ENCODE results near the gene BSN. TPM values are rescaled to one million over a fixed set of nuclear protein-coding genes. Genes with fewer than 3 reads are reported as not detected.
A peak's percentile ranks its signal among the peaks of the same experiment; 100 is the strongest.

BSN gene
- total RNA-seq, 2 experiments from 2014 or later: 0.09 TPM

GRCh38 chr3:49607105-49607591 is 52.9 kb downstream of the BSN start:
- Mint-ChIP-seq H3K4me1 (ENCODE audit: low read depth) (peaks cover 18% of the 10 kb centered on the region), H3K27me3 (no peaks in the 10 kb centered on the region), H3K36me3 (ENCODE audit: low read depth) (no peaks in the 10 kb centered on the region), H3K9me3 (peaks cover under 1% of the 10 kb centered on the region), H3K4me3 (no peak overlapping the region), H3K27ac (no peak overlapping the region)
- TF ChIP-seq CTCF (IDR thresholded peaks at IDR 0.05): no peak
- intact Hi-C loops (cut with micrococcal nuclease): no loop called here
- ATAC-seq (no peak), DNase-seq (no peak)
- ChIA-PET POLR2A (interaction anchor here (0.6 kb wide), 1 partner anchor 545 kb away, joined by 3 read pairs; no protein-coding TSS in a partner anchor), CTCF (no interaction called here)

DNA sequence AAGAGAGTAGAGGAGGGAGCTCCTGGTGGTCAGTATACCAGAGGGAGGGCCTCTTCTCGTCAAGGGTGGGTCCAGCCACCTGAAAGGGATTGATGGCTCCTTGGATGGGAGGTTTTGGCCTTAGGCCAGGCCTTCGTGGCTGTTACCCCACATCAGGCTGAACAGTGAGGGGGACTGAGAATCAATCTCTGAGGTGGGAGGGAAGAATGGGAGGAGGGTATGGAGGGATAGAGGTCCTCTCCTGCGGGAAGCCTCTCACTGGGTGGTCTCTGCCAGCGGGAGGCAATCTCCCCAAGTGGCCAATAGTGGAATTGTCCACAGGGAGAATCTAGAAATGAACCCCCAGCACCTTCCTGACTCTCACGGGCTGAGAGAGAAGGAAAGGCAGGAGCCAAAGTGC is 53.5 kb downstream of the BSN start:
- intact Hi-C loops (cut with micrococcal nuclease): no loop called here
- no peak overlapping the region for H3K27ac Mint-ChIP-seq
- no peaks in the 10 kb centered on the region for H3K36me3 Mint-ChIP-seq (ENCODE audit: low read depth)
- H3K4me3 Mint-ChIP-seq: no peak overlapping the region
- ChIA-PET CTCF (no interaction called here), POLR2A (interaction anchor here (0.6 kb wide), 1 partner anchor 544 kb away, joined by 3 read pairs; no protein-coding TSS in a partner anchor)
- no peaks in the 10 kb centered on the region for H3K27me3 Mint-ChIP-seq
- DNase-seq (no peak), ATAC-seq (no peak)
- H3K4me1 Mint-ChIP-seq (ENCODE audit: low read depth): peaks cover 15% of the 10 kb centered on the region
- peaks cover 6% of the 10 kb centered on the region for H3K9me3 Mint-ChIP-seq
- TF ChIP-seq CTCF (IDR thresholded peaks at IDR 0.05): peak; percentile 57

DNA sequence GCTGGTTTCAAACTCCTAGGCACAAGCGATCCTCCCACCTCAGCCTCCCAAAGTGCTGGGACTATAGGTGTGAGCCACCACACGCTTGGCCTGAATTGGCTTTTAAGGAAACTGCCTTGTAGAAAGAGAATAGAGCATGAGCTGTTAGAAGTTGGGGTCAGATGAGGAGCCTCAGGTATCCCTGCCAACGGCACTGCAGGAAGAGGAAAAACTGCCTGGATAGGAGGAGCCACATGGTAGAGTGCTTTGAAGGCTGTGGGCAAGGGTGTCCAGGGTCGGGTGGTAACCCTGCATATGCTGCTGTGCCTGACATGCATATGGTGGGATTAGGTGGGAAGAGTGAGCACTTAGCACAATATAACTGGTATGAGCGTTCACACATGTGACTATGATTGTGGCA is 55.0 kb downstream of the BSN start:
- no peak for TF ChIP-seq CTCF (IDR thresholded peaks at IDR 0.05)
- CTCF ChIA-PET: interaction anchor here (1.2 kb wide), 1 partner anchor 70 kb away, joined by 3 read pairs; no protein-coding TSS in a partner anchor
- intact Hi-C loops (cut with micrococcal nuclease): no loop called here
- Mint-ChIP-seq H3K9me3 (peaks cover 7% of the 10 kb centered on the region), H3K4me3 (no peak overlapping the region), H3K27ac (no peak overlapping the region), H3K4me1 (ENCODE audit: low read depth) (peaks cover under 1% of the 10 kb centered on the region), H3K36me3 (ENCODE audit: low read depth) (no peaks in the 10 kb centered on the region), H3K27me3 (no peaks in the 10 kb centered on the region)
- POLR2A ChIA-PET: no interaction called here
- ATAC-seq: no peak
- no peak for DNase-seq

GRCh38 chr3:49609815-49610214 is 55.5 kb downstream of the BSN start:
- ChIA-PET POLR2A (no interaction called here), CTCF (no interaction called here)
- H3K36me3 Mint-ChIP-seq (ENCODE audit: low read depth): no peaks in the 10 kb centered on the region
- no peak for ATAC-seq
- H3K4me1 Mint-ChIP-seq (ENCODE audit: low read depth): no peaks in the 10 kb centered on the region
- H3K4me3 Mint-ChIP-seq: no peak overlapping the region
- intact Hi-C loops (cut with micrococcal nuclease): no loop called here
- H3K27me3 Mint-ChIP-seq: no peaks in the 10 kb centered on the region
- DNase-seq: no peak
- no peak overlapping the region for H3K27ac Mint-ChIP-seq
- TF ChIP-seq CTCF (IDR thresholded peaks at IDR 0.05): no peak
- H3K9me3 Mint-ChIP-seq: peaks cover 7% of the 10 kb centered on the region

- ChIA-PET POLR2A (no interaction called here), CTCF (interaction anchor here (0.9 kb wide), 1 partner anchor 72 kb away, joined by 3 read pairs; no protein-coding TSS in a partner anchor)
- no peak for TF ChIP-seq CTCF (IDR thresholded peaks at IDR 0.05)
- ATAC-seq (no peak), DNase-seq (no peak)
- intact Hi-C loops (cut with micrococcal nuclease): no loop called here
- no peaks in the 10 kb centered on the region for H3K36me3 Mint-ChIP-seq (ENCODE audit: low read depth)
- no peak overlapping the region for H3K4me3 Mint-ChIP-seq
- peaks cover 7% of the 10 kb centered on the region for H3K9me3 Mint-ChIP-seq
- H3K27ac Mint-ChIP-seq: no peak overlapping the region
- H3K4me1 Mint-ChIP-seq (ENCODE audit: low read depth): no peaks in the 10 kb centered on the region
- H3K27me3 Mint-ChIP-seq: no peaks in the 10 kb centered on the region
These were observed 56.5 kb downstream of the BSN start for GRCh38 chr3:49610666-49611280.

All from activated CD8-positive, alpha-beta T cell treated with anti-CD3 and anti-CD28 coated beads for 36 hours (primary cell).